Measurements from ENCODE around the gene AKIRIN2.

Gene AKIRIN2

GRCh38 chr6:87670707-87671106, 31.3 kb downstream of the AKIRIN2 start:
- Histone ChIP-seq H4K20me1 (no peaks in the 10 kb centered on the region), H3K4me3 (no peak overlapping the region), H3K4me2 (no peak overlapping the region), H3K27me3 (no peaks in the 10 kb centered on the region), H3K27ac (no peak overlapping the region), H3K4me1 (no peaks in the 10 kb centered on the region), H3K9me3 (no peaks in the 10 kb centered on the region), H3K36me3 (peaks cover 28% of the 10 kb centered on the region), H3K9ac (no peak overlapping the region)
- TF ChIP-seq Cebpa-rat (IDR thresholded peaks at IDR 0.05), result no peak

- Histone ChIP-seq H3K4me1 (no peaks in the 10 kb centered on the region), H3K27me3 (no peaks in the 10 kb centered on the region), H3K4me3 (no peak overlapping the region), H3K36me3 (peaks cover 19% of the 10 kb centered on the region; the same call in 1 of the 2 replicates), H4K20me1 (no peaks in the 10 kb centered on the region), H3K27ac (no peak overlapping the region), H3K4me2 (no peak overlapping the region), H3K9me3 (no peaks in the 10 kb centered on the region), H3K9ac (no peak overlapping the region)
- no peak for TF ChIP-seq Cebpa-rat (IDR thresholded peaks at IDR 0.05)
Measured at GRCh38 chr6:87669051-87669450, 33.0 kb downstream of the AKIRIN2 start.

- no peak overlapping the region for H3K27ac ChIP-seq
Measured at GRCh38 chr6:87668013-87668412, 34.0 kb downstream of the AKIRIN2 start.

GRCh38 chr6:87667032-87667431, 35.0 kb downstream of the AKIRIN2 start:
- H3K4me1 ChIP-seq, result no peaks in the 10 kb centered on the region
- no peaks in the 10 kb centered on the region for H3K27me3 ChIP-seq
- no peak overlapping the region for H3K9ac ChIP-seq
- H3K4me2 ChIP-seq, result no peak overlapping the region
- TF ChIP-seq Cebpa-rat (IDR thresholded peaks at IDR 0.05), result no peak
- no peaks in the 10 kb centered on the region for H3K9me3 ChIP-seq
- H4K20me1 ChIP-seq, result no peaks in the 10 kb centered on the region
- H3K4me3 ChIP-seq, result no peak overlapping the region
- no peak overlapping the region for H3K27ac ChIP-seq
- 0 out of 2 replicates have a peak, but pooled peaks cover 10% of the 10 kb centered on the region for H3K36me3 ChIP-seq

More at GRCh38 chr6:87668013-87668412, 34.0 kb downstream of the AKIRIN2 start:
- H3K4me2 ChIP-seq, result no peak overlapping the region
- no peak for TF ChIP-seq Cebpa-rat (IDR thresholded peaks at IDR 0.05)
- H3K9ac ChIP-seq, result no peak overlapping the region
- no peaks in the 10 kb centered on the region for H3K9me3 ChIP-seq
- no peak overlapping the region for H3K4me3 ChIP-seq
- no peaks in the 10 kb centered on the region for H3K4me1 ChIP-seq
- no peaks in the 10 kb centered on the region for H4K20me1 ChIP-seq
- peaks cover 15% of the 10 kb centered on the region; the same call in 1 of the 2 replicates for H3K36me3 ChIP-seq
- no peaks in the 10 kb centered on the region for H3K27me3 ChIP-seq

GRCh38 chr6:87664921-87665485, 37.0 kb downstream of the AKIRIN2 start:
- H3K4me2 ChIP-seq, result no peak overlapping the region
- H3K36me3 ChIP-seq, result 0 out of 2 replicates have a peak, but pooled peaks cover 7% of the 10 kb centered on the region
- no peaks in the 10 kb centered on the region for H3K27me3 ChIP-seq
- H3K9ac ChIP-seq, result no peak overlapping the region
- H4K20me1 ChIP-seq, result no peaks in the 10 kb centered on the region
- no peak overlapping the region for H3K27ac ChIP-seq
- no peaks in the 10 kb centered on the region for H3K4me1 ChIP-seq
- no peak overlapping the region for H3K4me3 ChIP-seq
- H3K9me3 ChIP-seq, result no peaks in the 10 kb centered on the region
- TF ChIP-seq Cebpa-rat (IDR thresholded peaks at IDR 0.05), result no peak

GRCh38 chr6:87663434-87663833, 38.6 kb downstream of the AKIRIN2 start:
- Histone ChIP-seq H3K27ac (no peak overlapping the region), H4K20me1 (no peaks in the 10 kb centered on the region), H3K9ac (no peak overlapping the region), H3K4me1 (no peaks in the 10 kb centered on the region), H3K9me3 (no peaks in the 10 kb centered on the region), H3K4me3 (no peak overlapping the region), H3K4me2 (no peak overlapping the region), H3K36me3 (0 out of 2 replicates have a peak, but pooled peaks cover 6% of the 10 kb centered on the region), H3K27me3 (no peaks in the 10 kb centered on the region)
- no peak for TF ChIP-seq Cebpa-rat (IDR thresholded peaks at IDR 0.05)

- H4K20me1 ChIP-seq, result no peaks in the 10 kb centered on the region
- no peak overlapping the region for H3K4me3 ChIP-seq
- no peak overlapping the region for H3K4me2 ChIP-seq
- no peak overlapping the region for H3K27ac ChIP-seq
- H3K9ac ChIP-seq, result no peak overlapping the region
- no peak for TF ChIP-seq Cebpa-rat (IDR thresholded peaks at IDR 0.05)
- H3K36me3 ChIP-seq, result 0 out of 2 replicates have a peak, but pooled peaks cover 4% of the 10 kb centered on the region
- no peaks in the 10 kb centered on the region for H3K9me3 ChIP-seq
- H3K27me3 ChIP-seq, result no peaks in the 10 kb centered on the region
- peaks cover 16% of the 10 kb centered on the region for H3K4me1 ChIP-seq
Measured at GRCh38 chr6:87661503-87661902, 40.5 kb downstream of the AKIRIN2 start.

- Histone ChIP-seq H3K27me3 (no peaks in the 10 kb centered on the region), H3K4me1 (peaks cover 21% of the 10 kb centered on the region), H3K4me2 (no peak overlapping the region), H3K9ac (no peak overlapping the region), H3K4me3 (no peak overlapping the region), H3K9me3 (no peaks in the 10 kb centered on the region), H3K36me3 (0 out of 2 replicates have a peak, but pooled peaks cover 4% of the 10 kb centered on the region), H3K27ac (no peak overlapping the region), H4K20me1 (no peaks in the 10 kb centered on the region)
- no peak for TF ChIP-seq Cebpa-rat (IDR thresholded peaks at IDR 0.05)
Measured at GRCh38 chr6:87661016-87661415, 41.0 kb downstream of the AKIRIN2 start.

- TF ChIP-seq Cebpa-rat (IDR thresholded peaks at IDR 0.05), result no peak
- Histone ChIP-seq H3K9me3 (no peaks in the 10 kb centered on the region), H3K9ac (no peak overlapping the region), H3K4me1 (peaks cover 27% of the 10 kb centered on the region), H3K4me3 (no peak overlapping the region), H4K20me1 (no peaks in the 10 kb centered on the region), H3K27ac (no peak overlapping the region), H3K36me3 (0 out of 2 replicates have a peak, but pooled peaks cover 4% of the 10 kb centered on the region), H3K4me2 (no peak overlapping the region), H3K27me3 (no peaks in the 10 kb centered on the region)
Measured at GRCh38 chr6:87660226-87660911, 41.7 kb downstream of the AKIRIN2 start.

- no peak for TF ChIP-seq Cebpa-rat (IDR thresholded peaks at IDR 0.05)
- Histone ChIP-seq H3K27me3 (no peaks in the 10 kb centered on the region), H3K4me1 (peaks cover 29% of the 10 kb centered on the region), H4K20me1 (no peaks in the 10 kb centered on the region), H3K27ac (no peak overlapping the region), H3K9ac (no peak overlapping the region), H3K4me2 (no peak overlapping the region), H3K9me3 (no peaks in the 10 kb centered on the region), H3K4me3 (no peak overlapping the region), H3K36me3 (0 out of 2 replicates have a peak, but pooled peaks cover 4% of the 10 kb centered on the region)
Measured at GRCh38 chr6:87658516-87658915, 43.5 kb downstream of the AKIRIN2 start.
